Stimulated activated CD8-positive, alpha-beta memory T cell treated with anti-CD3 and anti-CD28 coated beads, Interleukin-15, amount 100 ng/mL, for 24 hours (primary cell): ENCODE measurements around the gene DPP6.

Experiments used
- DNase-seq: peaks from one replicate; pipeline ENCODE4 v3.0.0-alpha.2; 2020; ENCODE audit warnings: low read depth

Gene DPP6

GRCh38 chr7:154592388-154592787 is 540.2 kb downstream of the DPP6 start:
- DNase-seq: no peak

- DNase-seq: no peak
These were observed 546.2 kb downstream of the DPP6 start for GRCh38 chr7:154598396-154598795.

- no peak for DNase-seq
These were observed 546.7 kb downstream of the DPP6 start for GRCh38 chr7:154598864-154599263.

GRCh38 chr7:154610903-154611302 is 558.7 kb downstream of the DPP6 start:
- no peak for DNase-seq

GRCh38 chr7:154613811-154614210 is 561.6 kb downstream of the DPP6 start:
- no peak for DNase-seq

GRCh38 chr7:154620141-154620755 is 568.0 kb downstream of the DPP6 start:
- DNase-seq: no peak

- DNase-seq: no peak
These were observed 571.2 kb downstream of the DPP6 start for GRCh38 chr7:154623399-154623798.

GRCh38 chr7:154627646-154628290 is 575.6 kb downstream of the DPP6 start:
- no peak for DNase-seq

GRCh38 chr7:154628556-154628955 is 576.4 kb downstream of the DPP6 start:
- no peak for DNase-seq

- no peak for DNase-seq
These were observed 579.0 kb downstream of the DPP6 start for GRCh38 chr7:154631162-154631561.

- no peak for DNase-seq
These were observed 581.4 kb downstream of the DPP6 start for GRCh38 chr7:154633641-154634040.

GRCh38 chr7:154638286-154638685 is 586.1 kb downstream of the DPP6 start:
- no peak for DNase-seq

GRCh38 chr7:154640266-154640865 is 588.2 kb downstream of the DPP6 start:
- no peak for DNase-seq

- DNase-seq: no peak
These were observed 588.7 kb downstream of the DPP6 start for GRCh38 chr7:154640917-154641316.

- DNase-seq: no peak
These were observed 592.2 kb downstream of the DPP6 start for GRCh38 chr7:154644366-154644765.

GRCh38 chr7:154646126-154647013 is 594.2 kb downstream of the DPP6 start:
- no peak for DNase-seq

- no peak for DNase-seq
These were observed 595.4 kb downstream of the DPP6 start for GRCh38 chr7:154647625-154648024.

- DNase-seq: no peak
These were observed 596.8 kb downstream of the DPP6 start for GRCh38 chr7:154649015-154649414.

GRCh38 chr7:154649434-154649833 is 597.2 kb downstream of the DPP6 start:
- DNase-seq: no peak

GRCh38 chr7:154650275-154650674 is 598.1 kb downstream of the DPP6 start:
- no peak for DNase-seq

GRCh38 chr7:154651501-154651900 is 599.3 kb downstream of the DPP6 start:
- no peak for DNase-seq

- DNase-seq: no peak
These were observed 600.4 kb downstream of the DPP6 start for GRCh38 chr7:154652564-154652963.

GRCh38 chr7:154653281-154653680 is 601.1 kb downstream of the DPP6 start:
- no peak for DNase-seq
